CD4-positive, alpha-beta T cell treated with Interleukin-4 for 1 hour (primary cell): Measurements from ENCODE around the gene TSHZ2.
"Not testable (repeated sequence)": the region's sequence is repeated elsewhere in the genome, so short reads cannot be mapped to it uniquely, and the experiment has no call there.

Experiments
- DNase-seq, 2 donors: peaks; one replicate each; pipeline ENCODE4 v3.0.0-alpha.2; 2020 to 2022

TSHZ2 gene

GRCh38 chr20:53489528-53489927 is 517.4 kb downstream of the TSHZ2 start:
- DNase-seq, result no peak

- DNase-seq, result no peak
These were observed 518.5 kb downstream of the TSHZ2 start for GRCh38 chr20:53490620-53491019.

- DNase-seq, result no peak
These were observed 519.3 kb downstream of the TSHZ2 start for GRCh38 chr20:53491462-53491861.

- no peak for DNase-seq
These were observed 520.1 kb downstream of the TSHZ2 start for GRCh38 chr20:53492212-53492611.

GRCh38 chr20:53493311-53493857 is 521.2 kb downstream of the TSHZ2 start:
- no peak for DNase-seq

GRCh38 chr20:53494753-53495152 is 522.6 kb downstream of the TSHZ2 start:
- no peak for DNase-seq

- DNase-seq, result no peak
These were observed 523.4 kb downstream of the TSHZ2 start for GRCh38 chr20:53495398-53496092.

GRCh38 chr20:53497246-53497645 is 525.1 kb downstream of the TSHZ2 start:
- DNase-seq, result no peak

- no peak for DNase-seq
These were observed 526.2 kb downstream of the TSHZ2 start for GRCh38 chr20:53498341-53498740.

- DNase-seq, result no peak
These were observed 528.5 kb downstream of the TSHZ2 start for GRCh38 chr20:53500651-53501050.

GRCh38 chr20:53502820-53503219 is 530.7 kb downstream of the TSHZ2 start:
- DNase-seq, result no peak

- no peak for DNase-seq
These were observed 531.4 kb downstream of the TSHZ2 start for GRCh38 chr20:53503517-53503919.

GRCh38 chr20:53504106-53504505 is 531.9 kb downstream of the TSHZ2 start:
- not testable (repeated sequence) for DNase-seq

GRCh38 chr20:53510262-53510661 is 538.1 kb downstream of the TSHZ2 start:
- DNase-seq, result no peak

- no peak for DNase-seq
These were observed 538.5 kb downstream of the TSHZ2 start for GRCh38 chr20:53510704-53511103.

- DNase-seq, result no peak
These were observed 539.9 kb downstream of the TSHZ2 start for GRCh38 chr20:53512076-53512475.

GRCh38 chr20:53513168-53513488 is 541.0 kb downstream of the TSHZ2 start:
- DNase-seq, result no peak

- no peak for DNase-seq
These were observed 541.5 kb downstream of the TSHZ2 start for GRCh38 chr20:53513489-53514298.

- no peak for DNase-seq
These were observed 543.6 kb downstream of the TSHZ2 start for GRCh38 chr20:53515749-53516148.

GRCh38 chr20:53517146-53517545 is 545.0 kb downstream of the TSHZ2 start:
- DNase-seq, result no peak

GRCh38 chr20:53521421-53521820 is 549.3 kb downstream of the TSHZ2 start:
- not testable (repeated sequence) for DNase-seq

- no peak for DNase-seq
These were observed 549.9 kb downstream of the TSHZ2 start for GRCh38 chr20:53522026-53522425.

GRCh38 chr20:53522696-53523095 is 550.5 kb downstream of the TSHZ2 start:
- no peak for DNase-seq

GRCh38 chr20:53523615-53524014 is 551.5 kb downstream of the TSHZ2 start:
- not testable (repeated sequence) for DNase-seq
